ENCODE results near the gene ASPRV1.
"Not testable (repeated sequence)": the region's sequence is repeated elsewhere in the genome, so short reads cannot be mapped to it uniquely, and the experiment has no call there.

The ASPRV1 gene

DNA sequence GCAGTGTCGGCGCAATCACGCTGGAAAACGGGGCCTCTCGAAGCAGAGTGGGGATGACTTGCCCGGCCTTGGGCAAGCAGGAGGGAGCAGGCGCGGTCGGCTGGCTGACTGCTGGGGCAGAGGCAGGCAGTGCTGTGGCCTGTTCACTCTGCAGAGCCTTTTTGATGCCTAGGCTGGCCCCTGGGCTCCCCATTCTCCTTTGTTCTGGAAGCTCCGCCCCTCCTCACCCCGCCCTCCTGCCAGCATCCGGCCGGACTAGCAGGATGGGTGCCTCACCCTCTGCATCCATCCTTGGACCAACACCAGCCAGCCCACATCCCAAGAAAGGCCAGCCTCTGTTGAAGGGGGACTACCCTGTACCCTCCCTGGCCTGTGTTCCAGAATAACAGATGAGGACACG is at the start of gene ASPRV1:
TSS of gene ASPRV1 (minus strand) at position 136 of the 400 bp plus-strand sequence. CDS start 195 bp downstream, outside the sequence.
- DNase-seq (ENCODE audit: low spot score): peak; percentile 94

DNA sequence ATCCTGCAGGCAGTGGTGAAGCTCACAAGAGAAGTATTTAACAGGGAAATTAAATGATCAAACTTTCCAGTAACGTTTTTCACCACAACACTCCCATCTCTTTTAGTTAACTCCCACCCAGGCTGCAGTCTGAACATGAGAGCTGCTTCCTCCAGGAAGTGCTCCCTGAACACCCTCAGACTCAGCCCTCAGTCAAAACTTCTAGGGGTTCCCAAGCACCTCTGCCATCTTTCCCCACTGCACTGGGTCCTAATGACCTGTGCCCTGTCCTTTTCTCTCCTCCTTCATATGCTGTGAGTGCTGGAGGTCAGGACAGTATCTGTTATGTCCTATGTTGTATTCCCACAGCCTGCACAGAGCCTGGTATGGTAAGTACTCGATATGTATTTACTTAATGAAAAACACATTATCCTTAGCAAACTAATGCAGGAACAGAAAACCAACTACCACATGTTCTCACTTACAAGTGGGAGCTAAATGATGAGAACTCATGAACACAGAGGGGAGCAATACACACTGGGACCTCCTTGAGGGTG is 49.2 kb upstream of the ASPRV1 start:
- no peak for DNase-seq (ENCODE audit: low spot score)

DNA sequence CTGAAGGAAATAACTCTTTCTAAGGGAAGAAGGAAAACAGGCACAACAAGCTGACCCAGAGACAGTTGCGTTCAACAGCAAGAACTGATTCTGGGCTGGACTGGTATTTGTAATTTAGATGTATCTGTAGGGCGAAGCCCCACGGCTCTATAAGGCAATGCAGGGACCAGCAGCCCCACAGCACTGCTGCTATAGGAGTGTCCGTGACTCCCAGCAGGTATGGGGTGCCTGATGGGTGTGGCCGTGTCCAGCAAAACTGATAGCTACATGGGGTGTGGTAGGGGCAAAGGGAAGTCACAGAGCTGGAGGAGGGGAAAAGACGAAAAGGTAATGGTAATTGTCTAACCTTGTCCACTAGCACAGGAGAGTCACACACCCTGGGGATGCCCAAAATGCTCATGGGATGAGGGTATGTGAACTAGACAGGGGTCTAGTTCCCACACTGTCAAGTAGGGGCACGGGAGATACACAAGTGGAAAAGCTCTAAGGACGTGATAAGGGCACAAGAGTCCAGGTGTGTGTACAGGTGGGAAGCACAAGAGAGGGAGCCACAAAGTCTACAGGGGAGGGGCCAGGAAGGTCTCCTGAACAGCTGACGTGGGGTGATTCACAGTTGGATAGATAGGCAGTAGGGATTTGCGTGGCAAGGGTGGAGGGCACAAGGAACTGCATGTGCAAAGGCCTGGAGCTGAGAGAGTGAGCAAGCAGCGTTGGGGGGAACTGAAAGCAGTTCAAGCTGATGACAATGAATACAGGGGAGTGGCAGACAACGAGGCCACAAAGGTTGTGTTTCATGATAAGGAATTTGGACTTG is 48.5 kb upstream of the ASPRV1 start:
- DNase-seq (ENCODE audit: low spot score): no peak

DNA sequence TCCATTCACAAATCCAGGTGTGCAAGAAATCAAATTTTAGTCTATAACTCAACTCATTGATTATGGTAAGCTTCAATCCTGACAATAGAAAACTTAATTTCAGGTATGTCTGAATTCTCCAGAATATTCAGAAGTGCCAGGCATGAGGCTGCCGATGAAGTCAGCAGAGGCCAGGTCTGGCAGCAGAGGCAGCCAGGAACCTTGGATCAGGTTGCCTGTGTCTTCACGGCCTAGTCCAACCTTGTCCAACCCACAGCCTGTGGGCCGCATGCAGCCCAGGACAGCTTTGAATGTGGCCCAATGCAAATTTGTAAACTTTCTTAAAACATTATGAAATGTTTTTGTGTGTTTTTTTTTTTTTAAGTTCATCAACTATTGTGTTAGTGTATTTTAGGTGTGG is 46.9 kb upstream of the ASPRV1 start:
- no peak for DNase-seq (ENCODE audit: low spot score)

DNA sequence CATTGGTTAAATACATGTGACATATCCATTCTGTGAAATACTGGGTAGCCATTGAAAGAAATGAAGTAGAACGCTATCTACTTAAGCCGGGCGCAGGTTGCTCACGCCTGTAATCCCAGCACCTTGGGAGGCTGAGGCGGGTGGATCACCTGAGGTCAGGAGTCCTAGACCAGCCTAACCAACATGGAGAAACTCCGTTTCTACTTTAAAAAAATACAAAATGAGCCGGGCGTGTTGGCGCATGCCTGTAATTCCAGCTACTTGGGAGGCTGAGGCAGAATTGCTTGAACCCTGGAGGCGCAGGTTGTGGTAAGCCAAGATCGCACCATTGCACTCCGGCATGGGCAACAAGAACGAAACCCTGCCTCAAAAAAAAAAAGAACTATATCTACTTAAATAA is 45.7 kb upstream of the ASPRV1 start:
- no peak for DNase-seq (ENCODE audit: low spot score)

DNA sequence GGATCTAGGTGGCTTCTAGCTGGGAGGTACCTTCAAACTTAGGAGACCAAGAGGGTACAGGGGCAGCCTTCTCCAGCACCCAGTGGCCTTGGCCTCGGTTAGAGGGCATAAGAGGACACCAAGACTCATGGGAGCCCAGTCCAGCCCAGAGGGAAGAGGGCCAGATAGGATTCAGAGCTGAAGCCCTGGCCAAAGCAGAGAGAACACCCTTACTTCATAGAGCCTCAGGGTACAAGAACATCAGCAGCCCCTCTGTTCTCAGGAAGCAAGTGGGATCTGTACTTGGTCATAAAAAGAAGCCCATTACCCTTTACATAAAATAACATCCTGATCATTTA is 45.0 kb upstream of the ASPRV1 start:
- DNase-seq (ENCODE audit: low spot score): no peak

DNA sequence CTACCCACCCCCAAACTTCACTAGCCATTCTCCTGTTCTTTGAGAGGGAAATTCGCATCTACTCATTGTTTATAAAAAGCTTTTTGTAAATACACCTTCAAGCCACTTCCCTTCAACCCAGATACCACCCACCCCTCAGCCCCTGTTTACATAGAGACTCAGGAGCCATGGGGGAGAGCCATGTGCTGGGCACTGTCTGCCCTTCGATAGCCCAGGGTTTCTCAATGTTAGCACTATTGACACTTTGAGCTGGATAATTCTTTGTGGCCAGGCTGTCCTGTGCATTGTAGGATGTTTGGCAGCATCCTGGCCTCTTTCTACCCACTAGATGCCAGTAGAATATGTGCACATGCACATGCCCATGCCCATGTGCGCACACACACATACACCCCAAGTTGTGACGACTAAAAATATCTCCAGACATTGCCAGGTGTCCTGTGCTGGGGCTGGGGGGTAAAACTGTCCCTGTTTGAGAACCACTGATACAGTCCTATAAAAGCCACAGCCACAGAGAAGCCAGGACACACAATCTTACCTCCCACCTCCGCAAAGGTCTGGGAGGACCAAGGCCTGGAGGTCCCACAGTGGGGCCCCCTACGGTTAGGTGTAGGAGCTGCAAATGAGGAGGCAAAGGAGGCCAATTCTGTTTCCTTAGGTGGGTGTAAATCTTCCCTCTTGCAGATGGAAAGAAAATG is 44.5 kb upstream of the ASPRV1 start:
- no peak for DNase-seq (ENCODE audit: low spot score)

DNA sequence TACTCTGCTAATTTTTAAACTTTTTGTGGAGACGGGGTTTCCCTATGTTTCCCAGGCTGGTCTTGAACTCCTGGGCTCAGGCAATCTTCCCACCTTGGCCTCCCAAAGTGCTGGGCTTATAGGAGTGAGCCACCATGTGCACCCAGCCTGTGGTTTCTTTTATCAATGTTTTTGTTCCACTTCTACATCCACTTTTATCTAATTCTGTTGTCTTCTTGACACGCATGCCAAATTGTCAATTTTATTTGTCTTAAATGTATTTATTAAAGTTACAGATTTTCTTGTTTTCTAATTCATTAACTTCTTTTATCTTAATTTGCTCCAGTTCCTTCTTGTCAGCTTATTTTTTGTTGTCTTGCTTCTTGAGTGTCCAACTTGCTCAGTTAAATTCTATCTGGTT is 43.8 kb upstream of the ASPRV1 start:
- DNase-seq (ENCODE audit: low spot score): no peak

DNA sequence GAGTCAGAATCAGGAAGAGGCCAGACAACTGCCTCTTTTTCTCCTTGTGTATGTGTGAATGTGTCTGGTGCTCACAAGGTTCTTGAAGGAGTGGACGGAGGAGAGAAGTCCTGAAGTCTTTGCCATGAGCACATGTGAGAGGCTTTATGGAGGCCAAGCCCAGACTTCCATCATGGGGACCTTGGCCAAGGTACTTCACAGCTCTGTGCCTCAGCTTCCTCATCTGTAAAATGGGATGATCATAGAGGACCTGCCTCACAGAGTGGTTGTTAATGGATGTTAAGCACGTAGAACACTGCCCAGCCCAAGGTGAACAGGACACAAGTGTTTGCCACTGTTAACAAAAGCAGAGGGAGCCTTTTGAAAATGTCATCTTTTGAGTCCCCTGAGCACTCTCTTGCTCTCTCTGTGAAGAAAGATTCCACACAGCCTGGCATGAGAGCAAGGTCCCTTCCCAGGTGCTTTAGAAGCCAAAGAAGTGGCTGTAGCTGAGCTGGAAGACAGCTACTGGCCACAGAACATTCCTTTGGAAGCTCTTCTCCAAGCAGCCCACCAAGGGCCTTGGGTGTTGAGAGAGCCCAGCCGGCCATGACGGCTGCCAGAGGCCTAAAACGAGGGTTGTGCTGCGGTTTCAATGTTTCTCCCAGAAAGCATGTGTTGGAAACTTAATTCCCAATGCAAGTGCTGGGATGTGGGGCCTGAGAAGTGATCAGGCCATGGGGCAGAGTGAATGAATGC is 41.8 kb upstream of the ASPRV1 start:
- no peak for DNase-seq (ENCODE audit: low spot score)

DNA sequence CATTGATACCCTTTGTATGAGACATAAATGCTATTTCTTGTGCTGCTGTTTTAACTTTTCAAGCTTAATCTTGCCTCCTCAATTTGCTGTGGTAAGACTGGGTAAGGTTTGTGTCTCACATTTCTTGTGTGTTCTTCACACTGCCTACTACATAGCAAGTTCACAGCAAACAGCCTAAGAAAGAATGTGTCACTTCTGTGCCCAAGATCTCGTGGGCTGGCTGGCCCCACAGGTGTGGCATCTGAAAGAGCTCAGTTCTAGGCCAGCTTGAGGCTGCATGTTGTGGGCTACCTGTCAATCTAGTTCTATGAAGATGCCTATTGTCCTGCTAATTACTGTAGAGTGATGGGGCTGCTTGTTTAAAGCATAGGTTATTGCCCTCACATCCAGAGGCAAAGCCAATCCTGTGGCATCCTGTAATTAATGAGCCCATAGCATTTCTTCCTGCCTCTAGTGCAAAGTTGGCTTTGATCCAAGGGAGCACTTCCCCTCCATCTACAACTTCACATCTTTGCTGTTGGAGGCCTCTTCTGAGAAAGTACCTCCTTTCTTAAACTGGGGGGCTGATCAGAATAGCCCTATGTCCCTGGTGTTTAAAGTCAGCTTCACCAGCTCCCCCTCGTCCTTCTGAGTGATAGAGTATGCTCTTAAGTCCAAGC is 40.9 kb upstream of the ASPRV1 start:
- no peak for DNase-seq (ENCODE audit: low spot score)

DNA sequence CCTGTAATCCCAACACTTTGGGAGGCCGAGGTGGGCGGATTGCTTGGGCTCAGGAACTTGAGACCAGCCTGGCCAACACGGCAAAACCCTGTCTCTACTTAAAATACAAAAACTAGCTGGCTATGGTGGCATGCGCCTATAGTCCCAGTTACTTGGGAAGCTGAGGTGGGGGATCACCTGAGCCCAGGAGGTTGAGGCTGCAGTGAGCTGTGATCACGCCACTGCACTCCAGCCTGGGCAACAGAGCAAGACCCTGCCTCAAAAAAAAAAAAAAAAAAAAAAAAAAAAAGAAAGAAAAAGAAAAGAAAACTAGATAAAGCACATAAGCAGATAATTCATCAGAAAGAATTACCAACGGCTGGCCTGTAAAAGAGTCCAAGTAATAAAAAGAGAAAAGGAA is 39.1 kb upstream of the ASPRV1 start:
- DNase-seq (ENCODE audit: low spot score): not testable (repeated sequence)

DNA sequence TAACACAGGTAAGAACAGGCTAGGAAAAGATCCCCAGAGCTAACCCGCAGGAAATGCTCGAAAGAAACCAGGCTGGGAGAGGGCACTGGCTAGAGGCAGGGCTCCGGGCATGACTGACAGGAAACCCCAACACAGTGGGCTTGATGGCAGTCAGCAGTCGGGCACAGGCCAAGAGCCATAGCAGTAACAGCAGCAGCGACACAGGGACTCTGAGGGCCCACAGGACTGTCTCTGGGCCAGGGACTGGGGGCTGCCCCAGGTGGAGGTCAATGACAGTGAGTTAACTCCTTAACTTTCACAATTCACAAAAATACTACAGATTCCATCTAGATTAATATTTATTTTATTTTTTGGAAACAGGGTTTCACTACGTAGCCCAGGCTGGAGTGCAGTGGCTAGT is 37.3 kb upstream of the ASPRV1 start:
- DNase-seq (ENCODE audit: low spot score): no peak

DNA sequence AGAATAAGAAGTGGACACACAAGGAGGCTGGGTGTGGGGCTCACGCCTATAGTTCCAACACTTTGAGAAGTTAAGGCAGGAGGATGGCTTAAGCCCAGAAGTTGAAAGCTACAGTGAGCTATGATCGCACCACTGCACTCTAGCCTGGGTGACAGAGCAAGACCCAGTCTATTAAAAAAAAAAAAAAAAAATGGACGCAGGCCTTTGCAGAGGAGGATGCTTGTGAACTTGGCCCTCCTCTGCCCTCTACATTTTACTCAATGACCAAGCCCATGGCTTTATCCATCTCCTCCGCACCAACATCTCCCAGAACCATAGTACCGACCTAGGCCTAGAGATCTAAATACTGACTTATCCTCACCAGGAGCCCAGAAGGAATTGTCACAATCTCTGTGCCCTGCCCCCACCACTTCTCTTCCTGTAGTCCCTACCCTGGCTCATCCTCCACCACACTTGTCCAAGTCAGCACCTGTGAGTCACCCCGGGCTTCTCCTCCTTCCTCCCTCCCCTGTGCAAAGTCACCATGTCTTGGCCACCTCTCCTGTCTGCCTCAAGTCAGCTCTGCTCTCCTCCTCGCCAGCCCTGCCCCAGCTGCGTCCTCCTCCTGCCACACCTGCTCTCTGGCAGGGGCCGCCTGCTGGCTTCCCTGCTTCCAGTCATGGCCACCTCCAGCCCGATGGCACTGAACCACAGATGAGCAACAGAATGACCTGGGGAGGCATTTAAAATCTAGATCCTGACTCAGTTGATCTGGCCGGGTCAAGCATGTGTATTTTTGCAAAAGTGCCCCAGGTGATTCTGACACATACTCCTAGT is 35.8 kb upstream of the ASPRV1 start:
- DNase-seq (ENCODE audit: low spot score): no peak

DNA sequence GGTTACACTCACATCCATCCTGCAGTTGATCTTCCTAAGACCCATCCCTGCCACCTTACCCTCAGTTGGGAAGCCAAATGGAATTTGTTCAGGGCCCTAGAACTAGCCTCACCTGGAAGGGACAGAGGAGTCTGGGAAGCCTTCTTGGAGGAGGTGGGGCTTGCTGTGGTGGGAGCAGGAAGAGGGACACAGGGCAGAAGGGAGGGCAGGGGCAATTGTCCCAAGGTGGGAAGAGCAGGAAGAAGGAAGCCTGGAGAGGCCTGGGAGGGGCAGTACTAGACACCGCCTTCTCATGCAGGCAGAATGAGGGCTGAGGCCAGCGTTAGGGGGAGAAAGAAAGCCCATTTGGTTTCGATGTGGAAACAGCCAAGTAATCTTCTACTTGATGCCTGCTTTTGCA is 34.1 kb upstream of the ASPRV1 start:
- DNase-seq (ENCODE audit: low spot score): no peak

DNA sequence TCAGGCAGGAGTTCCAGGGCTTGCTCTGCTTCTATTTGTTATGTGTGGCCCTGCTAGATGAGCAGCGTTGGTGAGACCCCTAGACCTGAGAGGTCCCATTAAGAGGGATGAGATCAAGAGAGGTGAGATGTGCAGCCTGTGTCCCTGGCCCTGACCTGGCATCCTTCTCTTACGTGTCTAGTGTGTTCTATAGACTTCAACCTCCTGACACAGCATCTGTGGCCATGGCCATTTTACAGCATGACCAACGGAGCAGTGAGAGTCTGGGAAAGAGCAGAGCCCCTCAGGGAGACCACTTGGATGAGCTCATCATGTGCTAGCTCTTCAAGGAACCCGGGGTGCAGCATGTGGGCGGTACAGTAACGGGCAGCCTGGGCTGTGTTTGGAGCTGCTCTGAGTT is 32.7 kb upstream of the ASPRV1 start:
- no peak for DNase-seq (ENCODE audit: low spot score)

DNA sequence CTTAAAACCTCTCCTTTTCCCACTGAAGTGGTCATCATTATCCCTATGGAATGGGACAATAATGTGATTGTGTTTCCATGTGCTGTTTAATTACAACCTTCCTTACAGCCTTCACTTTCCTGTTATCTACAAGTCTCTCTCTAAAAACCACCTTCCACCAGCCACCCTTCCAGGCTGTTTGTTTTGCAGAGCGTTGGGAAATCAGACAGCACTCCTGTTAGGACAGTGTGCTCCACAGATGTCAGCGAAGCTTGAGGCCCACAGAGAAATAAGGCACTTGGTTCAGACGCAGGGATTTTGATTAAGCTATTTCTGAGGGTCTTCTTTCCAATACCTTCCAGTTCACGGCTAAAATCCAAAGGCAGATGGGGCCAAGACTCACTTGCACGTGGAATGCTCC is 32.3 kb upstream of the ASPRV1 start:
- no peak for DNase-seq (ENCODE audit: low spot score)

DNA sequence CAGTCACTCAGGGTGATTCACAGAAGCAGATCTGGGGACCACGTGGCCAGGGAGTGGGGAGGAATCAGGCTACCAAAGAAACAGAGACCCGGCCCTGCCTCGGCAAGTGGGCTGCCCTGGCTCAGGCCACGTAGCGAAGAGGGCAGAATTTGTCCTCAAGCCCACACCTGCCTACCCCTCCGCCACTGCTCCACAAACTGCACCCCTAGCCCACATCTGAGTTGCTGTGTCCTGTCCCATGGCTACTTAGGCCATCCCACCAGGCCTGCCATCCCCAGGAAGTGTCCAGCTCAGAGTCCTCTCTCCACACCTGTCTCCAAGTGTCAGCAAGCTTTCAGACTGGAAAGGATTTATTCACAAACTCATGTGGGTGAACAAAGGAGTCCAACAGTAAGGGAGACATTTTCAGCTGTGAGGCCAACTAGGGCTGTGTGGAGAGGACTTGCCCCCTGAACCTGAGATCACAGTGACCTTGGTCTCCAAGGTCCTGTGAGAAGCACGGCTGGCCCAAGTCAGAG is 31.7 kb upstream of the ASPRV1 start:
- no peak for DNase-seq (ENCODE audit: low spot score)

DNA sequence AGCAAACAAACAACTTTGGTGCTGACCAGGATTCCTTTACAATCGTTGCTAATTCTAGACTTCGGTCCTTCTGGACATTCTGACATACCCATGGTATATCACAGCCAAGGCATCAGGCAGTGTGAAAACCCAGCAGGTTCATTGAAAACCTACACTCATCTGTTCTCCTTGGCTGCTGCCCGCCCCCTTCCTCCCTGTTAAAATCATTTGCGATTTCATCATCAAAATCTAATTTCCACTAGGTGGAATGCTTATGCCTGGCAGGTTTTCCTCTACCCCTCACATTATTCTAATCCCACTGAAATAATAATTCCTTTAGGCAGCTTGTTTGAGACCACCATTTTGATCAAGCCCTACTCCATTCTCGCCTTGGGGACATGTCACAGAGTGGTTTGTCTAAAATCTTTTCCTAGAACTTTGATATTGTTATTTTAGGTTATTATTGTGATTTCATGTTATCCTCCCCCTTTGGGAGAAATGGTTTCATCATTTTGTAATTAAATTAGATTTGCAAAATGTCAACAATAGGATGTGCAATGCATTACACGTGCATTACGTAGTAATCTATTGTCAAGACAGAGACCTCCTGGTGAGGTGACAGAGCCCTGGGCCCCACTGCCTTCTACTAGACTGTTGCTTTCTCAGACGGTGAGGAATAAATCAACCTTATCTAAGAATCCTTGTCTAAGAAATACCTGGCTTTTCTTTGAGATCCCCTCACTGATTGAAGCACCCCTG is 31.0 kb upstream of the ASPRV1 start:
- DNase-seq (ENCODE audit: low spot score): no peak

DNA sequence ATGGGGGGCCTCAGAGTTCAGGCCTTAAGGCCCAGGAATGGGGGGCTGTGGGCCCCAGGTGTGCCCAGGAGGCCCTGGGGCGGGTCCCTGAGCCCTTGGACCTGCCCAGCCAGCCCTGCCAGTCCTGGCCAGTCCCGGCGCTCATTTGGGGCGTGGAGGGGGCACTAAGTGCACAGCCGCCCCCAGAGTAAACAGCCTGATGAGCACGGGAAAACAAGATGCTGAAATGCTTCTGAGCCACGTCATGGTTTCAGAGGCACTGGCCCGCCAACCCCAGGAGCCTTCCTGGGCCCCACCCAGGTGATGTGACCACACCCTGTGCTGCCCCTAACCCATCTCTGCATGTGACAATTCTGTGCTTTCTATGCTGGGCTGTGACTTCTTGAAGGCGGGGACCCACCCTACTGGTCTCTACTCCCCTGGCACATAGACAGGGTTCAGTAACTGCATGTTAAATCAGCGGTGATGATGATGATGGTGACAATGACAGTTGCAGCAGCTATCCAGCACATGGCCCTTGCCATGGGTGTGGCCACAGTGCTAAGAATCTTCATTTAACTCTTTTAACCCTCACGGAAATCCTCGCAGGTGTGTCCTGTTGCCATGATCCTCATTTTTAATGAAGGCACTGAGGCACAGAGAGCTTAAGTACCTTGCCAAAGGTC is 28.1 kb upstream of the ASPRV1 start:
- no peak for DNase-seq (ENCODE audit: low spot score)

DNA sequence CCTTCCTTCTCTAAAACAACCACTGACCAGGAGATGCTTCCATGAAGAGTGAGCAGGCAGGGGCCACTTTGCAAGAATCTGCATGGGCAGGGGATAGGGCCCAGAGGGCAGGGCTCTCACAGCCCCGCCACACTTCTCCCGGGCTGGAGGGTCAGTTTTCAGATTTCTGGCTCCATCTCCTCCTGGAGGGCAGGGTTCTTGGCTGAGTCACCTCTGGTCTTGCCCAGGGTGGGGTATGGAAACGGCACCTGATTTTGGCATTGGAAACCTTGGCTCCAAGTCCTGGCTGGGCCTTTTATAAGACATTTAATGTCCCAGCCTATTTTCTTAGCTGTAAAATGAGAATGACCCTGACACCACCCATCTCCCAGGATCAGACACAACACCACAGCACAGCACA is 27.6 kb upstream of the ASPRV1 start:
- DNase-seq (ENCODE audit: low spot score): no peak
